ENCODE measurements around the gene AMDHD2. TPM values are rescaled to one million over a fixed set of nuclear protein-coding genes. Genes with fewer than 3 reads are reported as not detected.

Gene AMDHD2
- total RNA-seq, 4 donors from 2014 or later = 30.2 to 115 (median 52.4) TPM

GRCh38 chr16:2508722-2509400 lies 11.3 kb upstream of the AMDHD2 start:
- intact Hi-C loops (cut with DNase I; ENCODE audit: low total_unique reads) = no loop called here

GRCh38 chr16:2511128-2511800 lies 8.9 kb upstream of the AMDHD2 start:
- no peaks in the 10 kb centered on the region for H3K9me3 ChIP-seq
- H3K27ac ChIP-seq = no peak overlapping the region
- no peaks in the 10 kb centered on the region for H3K27me3 ChIP-seq
- peak; percentile 71 for DNase-seq
- H3K36me3 ChIP-seq = no peaks in the 10 kb centered on the region
- TF ChIP-seq EP300 (IDR thresholded peaks at IDR 0.05; ENCODE audit: low read depth) = no peak
- TF ChIP-seq POLR2A (IDR thresholded peaks at IDR 0.05) = no peak
- in situ Hi-C loops (cut with MboI; ENCODE audit: low pct_ligation_motif_present in 1 of 4, low pct_unique_long_range_greater_than_20kb in 1 of 4, low sequenced_read_pairs in 3 of 4) = no loop called here
- peaks cover 15 to 29% (median 21%) of the 10 kb centered on the region in 4 donors for H3K4me1 ChIP-seq
- intact Hi-C loops (cut with DNase I; ENCODE audit: low total_unique reads) = no loop called here
- 29 to 59% methylated on average over 16 to 24 of the region's 24 CpGs for WGBS, 2 donors (ENCODE audit: low coverage in 1 of 2)
- H3K4me3 ChIP-seq = no peak overlapping the region

More at GRCh38 chr16:2508722-2509400, 11.3 kb upstream of the AMDHD2 start:
- Histone ChIP-seq H3K4me1 (peaks cover 6 to 14% (median 7%) of the 10 kb centered on the region in 4 donors), H3K9me3 (no peaks in the 10 kb centered on the region), H3K4me3 (no peak overlapping the region), H3K27ac (no peak overlapping the region), H3K36me3 (no peaks in the 10 kb centered on the region), H3K27me3 (no peaks in the 10 kb centered on the region)
- TF ChIP-seq POLR2AphosphoS5 (IDR thresholded peaks at IDR 0.05) = no peak
- WGBS, 2 donors (ENCODE audit: low coverage in 1 of 2) = 91 to 92% methylated on average over 4 to 18 of the region's 18 CpGs
- DNase-seq = no peak
- in situ Hi-C loops (cut with MboI; ENCODE audit: low pct_ligation_motif_present in 1 of 4, low pct_unique_long_range_greater_than_20kb in 1 of 4, low sequenced_read_pairs in 3 of 4) = no loop called here

GRCh38 chr16:2511996-2512734 lies 8.0 kb upstream of the AMDHD2 start:
- H3K36me3 ChIP-seq = no peaks in the 10 kb centered on the region
- H3K9me3 ChIP-seq = no peaks in the 10 kb centered on the region
- intact Hi-C loops (cut with DNase I; ENCODE audit: low total_unique reads) = no loop called here
- WGBS, 2 donors (ENCODE audit: low coverage in 1 of 2) = 92 to 97% methylated on average over 7 to 17 of the region's 17 CpGs
- peak overlapping the region; percentile 96 to 99 (median 98) for H3K27ac ChIP-seq
- DNase-seq = no peak
- H3K4me1 ChIP-seq = peaks cover 24 to 38% (median 30%) of the 10 kb centered on the region in 4 donors
- no peak overlapping the region for H3K4me3 ChIP-seq
- in situ Hi-C loops (cut with MboI; ENCODE audit: low pct_ligation_motif_present in 1 of 4, low pct_unique_long_range_greater_than_20kb in 1 of 4, low sequenced_read_pairs in 3 of 4) = no loop called here
- no peak for TF ChIP-seq EP300 (IDR thresholded peaks at IDR 0.05; ENCODE audit: low read depth)
- TF ChIP-seq CTCF (IDR thresholded peaks at IDR 0.05) = no peak
- no peak for TF ChIP-seq POLR2AphosphoS5 (IDR thresholded peaks at IDR 0.05)
- TF ChIP-seq POLR2A (IDR thresholded peaks at IDR 0.05) = no peak
- no peaks in the 10 kb centered on the region for H3K27me3 ChIP-seq

GRCh38 chr16:2512735-2513404 lies 7.3 kb upstream of the AMDHD2 start:
- intact Hi-C loops (cut with DNase I; ENCODE audit: low total_unique reads) (no loop called here), in situ Hi-C loops (cut with MboI; ENCODE audit: low pct_ligation_motif_present in 1 of 4, low pct_unique_long_range_greater_than_20kb in 1 of 4, low sequenced_read_pairs in 3 of 4) (no loop called here)
- WGBS, 2 donors (ENCODE audit: low coverage in 1 of 2) = 53% methylated on average over 15 of the region's 15 CpGs; no CpG with 5 or more reads in 1 of the 2 donors
- Histone ChIP-seq H3K4me3 (peak overlapping the region; percentile 85 to 99 (median 88)), H3K4me1 (peaks cover 30 to 45% (median 36%) of the 10 kb centered on the region in 4 donors), H3K9me3 (no peaks in the 10 kb centered on the region), H3K27ac (peak overlapping the region; percentile 96 to 99 (median 98)), H3K36me3 (no peaks in the 10 kb centered on the region), H3K27me3 (no peaks in the 10 kb centered on the region)
- TF ChIP-seq POLR2AphosphoS5 (IDR thresholded peaks at IDR 0.05) (no peak), CTCF (IDR thresholded peaks at IDR 0.05) (peak in 1 of 5 experiments; percentile 10)
- DNase-seq = no peak
